Left forelimb (tissue), 1 donor: ENCODE measurements around the gene TMTC3.
A peak's percentile ranks its signal among the peaks of the same experiment; 100 is the strongest.
"Not testable (repeated sequence)": the region's sequence is repeated elsewhere in the genome, so short reads cannot be mapped to it uniquely, and the experiment has no call there.

Experiments used
- DNase-seq: peaks from one replicate; pipeline ENCODE4 v3.0.0-alpha.2; 2018; ENCODE audit warnings: low spot score

TMTC3 gene

DNA sequence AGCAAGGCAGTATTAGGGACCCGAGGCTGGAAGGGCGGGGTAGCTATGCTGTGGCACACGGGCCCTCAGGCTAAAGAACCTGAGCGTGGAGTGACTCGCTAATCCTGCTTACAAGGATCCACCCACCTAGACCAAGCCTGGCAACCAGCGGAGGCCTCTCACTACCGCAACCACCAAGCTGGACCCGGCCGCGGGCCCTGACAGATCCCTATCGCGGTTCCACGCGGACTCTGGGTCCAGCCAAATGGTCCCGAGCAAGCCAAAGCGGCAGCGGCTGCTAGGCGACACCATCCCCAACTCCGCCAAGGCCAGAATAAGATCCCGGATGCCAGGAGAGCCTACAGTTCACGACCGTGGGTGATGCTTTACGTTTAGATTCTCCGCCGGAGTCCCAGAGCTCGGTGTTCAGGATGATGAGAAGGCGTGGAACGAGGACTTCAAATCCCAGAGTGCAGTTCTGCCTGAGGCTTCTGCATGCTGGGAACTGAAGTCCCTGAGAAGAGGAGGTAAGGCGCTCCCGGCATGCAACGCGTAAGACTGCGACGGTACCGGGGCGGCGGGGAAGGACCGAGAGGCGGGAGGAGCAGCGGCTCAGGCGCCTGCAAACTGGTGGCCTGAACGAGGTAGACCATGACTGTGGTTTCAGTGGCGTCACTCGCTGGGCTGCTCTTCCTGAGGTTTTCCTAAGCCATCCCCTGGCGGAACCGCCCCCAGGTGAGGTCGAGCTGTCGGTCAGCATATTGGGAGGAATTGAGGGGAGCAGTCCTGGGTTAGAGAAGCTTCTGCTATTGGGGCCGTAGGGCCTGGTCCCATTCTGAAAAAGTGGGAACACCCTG lies at the start of gene TMTC3, which contains the start of gene CEP290:
Gene TMTC3 (plus strand): TSS at position 534 of the 836 bp plus-strand sequence. CDS start 6,009 bp downstream, outside the sequence.
Gene CEP290 (minus strand): TSS at position 315 of the 836 bp plus-strand sequence. CDS start 781 bp downstream, outside the sequence.
- DNase-seq, result peak; percentile 94

DNA sequence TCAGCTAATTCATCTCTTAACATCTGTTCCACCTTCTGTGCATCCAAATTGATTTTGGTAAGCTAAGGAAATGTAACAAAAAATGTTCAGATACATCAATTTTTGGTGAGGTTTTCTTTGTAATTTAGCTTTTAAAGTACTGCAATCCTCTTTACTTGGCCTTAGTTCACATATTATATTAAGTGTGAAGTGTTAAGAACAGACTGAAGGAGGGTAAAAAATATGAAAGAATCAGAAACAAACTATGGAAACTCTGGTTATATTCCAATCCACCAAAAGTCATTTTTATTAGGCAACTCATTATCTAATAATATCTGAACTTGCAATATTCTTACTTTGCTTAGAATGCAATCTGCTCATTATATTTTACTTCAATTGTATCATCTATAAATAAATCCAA lies 49.3 kb upstream of the TMTC3 start:
- DNase-seq, result no peak

DNA sequence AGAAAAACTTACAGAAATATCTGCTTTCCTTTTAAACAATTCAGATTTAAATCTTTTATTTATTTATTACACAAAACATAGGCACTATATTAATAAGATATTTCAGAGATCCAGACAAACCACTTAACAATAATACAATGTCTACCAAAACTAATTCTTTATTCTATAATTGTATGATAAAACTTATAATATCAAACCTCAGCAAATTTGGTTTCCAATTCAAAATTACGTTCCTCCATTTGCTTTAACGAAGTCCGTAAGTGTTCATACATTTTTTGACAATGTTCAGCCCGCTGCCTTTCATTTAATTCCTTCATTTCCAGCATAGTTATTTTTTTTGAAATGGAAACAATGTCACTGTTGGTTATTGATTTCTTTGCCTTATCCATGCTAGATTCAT lies 48.5 kb upstream of the TMTC3 start:
- no peak for DNase-seq

DNA sequence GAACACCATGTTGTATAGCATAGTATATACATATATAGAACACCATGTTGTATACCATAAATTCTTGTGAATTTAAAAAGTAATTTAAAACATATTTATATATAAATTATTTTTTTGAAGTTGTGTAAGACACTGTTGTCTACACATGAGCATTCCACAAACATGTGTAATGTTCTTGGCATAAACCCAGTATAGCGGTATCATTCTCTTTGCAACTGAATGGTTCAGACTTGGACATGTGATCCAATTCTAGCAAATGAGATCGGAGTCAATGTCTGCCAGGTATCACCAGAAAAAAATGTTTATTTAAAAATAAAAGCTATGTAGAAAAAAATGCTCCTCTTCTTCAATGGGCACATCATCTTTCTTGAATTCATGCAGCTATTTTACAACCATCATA lies 34.1 kb upstream of the TMTC3 start:
- no peak for DNase-seq

DNA sequence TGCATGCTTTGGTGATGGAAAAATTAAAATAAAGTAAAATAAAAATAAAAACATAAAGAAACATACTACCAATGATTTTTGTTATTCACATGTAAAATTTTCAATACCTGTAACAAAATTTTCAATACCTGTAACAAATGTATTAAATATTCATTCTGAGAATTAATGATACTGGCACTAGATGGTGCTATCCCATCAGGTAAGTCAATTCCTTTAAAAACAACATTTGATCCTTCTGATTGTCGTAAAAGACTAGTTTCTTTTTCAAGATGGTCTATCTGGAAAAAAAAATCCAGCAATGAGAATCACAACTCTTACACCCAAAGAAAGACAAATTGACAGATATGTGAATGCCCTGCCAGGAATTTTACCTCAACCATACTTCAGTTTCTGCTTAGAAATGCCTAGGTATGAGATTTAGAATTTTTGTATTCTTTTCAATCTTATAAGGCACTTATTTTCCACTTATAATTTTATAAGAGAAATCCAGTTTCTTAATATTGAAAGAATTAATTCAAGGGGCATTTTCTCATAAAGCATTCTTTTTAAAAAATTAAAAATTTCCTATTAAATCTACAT lies 30.9 kb upstream of the TMTC3 start:
- DNase-seq, result no peak

DNA sequence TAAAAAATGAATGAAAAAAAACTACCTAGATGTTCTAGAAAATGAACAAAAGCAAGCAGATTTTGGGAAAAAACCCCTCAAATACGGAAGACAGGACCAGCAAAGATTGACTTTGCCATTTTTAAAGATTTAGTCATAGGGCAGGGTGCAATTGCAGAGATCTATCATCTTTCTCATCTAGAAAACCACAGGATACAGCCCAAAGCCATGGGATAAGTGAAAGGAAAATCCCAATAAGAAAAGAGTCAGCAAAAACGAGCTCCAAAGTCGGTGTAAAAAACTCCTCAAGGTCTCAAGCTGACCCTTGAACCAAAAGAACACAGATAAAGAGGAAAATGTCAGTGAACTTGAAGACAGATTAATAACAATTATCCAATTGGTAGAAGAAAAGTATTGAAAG lies 28.2 kb upstream of the TMTC3 start:
- DNase-seq, result no peak

DNA sequence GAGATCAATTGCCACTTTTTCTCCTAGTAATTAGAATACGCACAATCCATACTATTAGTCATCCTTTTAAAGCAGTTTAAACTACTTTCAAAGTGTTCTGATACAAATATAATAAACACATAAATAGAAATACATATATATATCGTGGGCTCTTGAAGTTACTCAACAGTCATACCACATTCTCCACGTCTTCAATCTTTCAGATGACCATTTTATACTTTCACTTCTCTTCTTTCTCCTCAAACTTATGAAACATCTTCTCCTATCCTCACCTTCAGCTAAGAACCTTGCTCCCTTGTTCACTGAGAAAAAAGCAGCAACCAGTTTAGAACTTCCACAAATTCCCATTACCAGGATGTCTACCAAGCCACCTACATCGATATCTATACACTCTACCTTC lies 19.4 kb upstream of the TMTC3 start:
- no peak for DNase-seq

DNA sequence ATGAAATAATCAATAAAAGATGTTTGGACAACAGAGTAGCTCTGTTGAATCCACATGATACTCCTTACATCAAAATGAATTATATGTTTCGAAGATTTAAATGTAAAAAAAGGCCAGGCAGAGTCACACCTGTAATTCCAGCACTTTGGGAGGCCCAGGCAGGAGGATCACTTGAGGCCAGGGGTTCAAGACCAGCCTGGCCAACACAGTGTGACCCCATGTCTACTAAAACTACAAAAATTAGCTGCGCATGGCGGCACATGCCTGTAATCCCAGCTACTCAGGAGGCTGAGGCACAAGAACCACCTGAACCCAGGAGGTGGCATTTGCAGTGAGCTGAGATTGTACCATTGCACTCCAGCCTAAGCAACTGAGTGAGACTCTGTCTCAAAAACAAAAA lies 15.0 kb upstream of the TMTC3 start:
- no peak for DNase-seq

DNA sequence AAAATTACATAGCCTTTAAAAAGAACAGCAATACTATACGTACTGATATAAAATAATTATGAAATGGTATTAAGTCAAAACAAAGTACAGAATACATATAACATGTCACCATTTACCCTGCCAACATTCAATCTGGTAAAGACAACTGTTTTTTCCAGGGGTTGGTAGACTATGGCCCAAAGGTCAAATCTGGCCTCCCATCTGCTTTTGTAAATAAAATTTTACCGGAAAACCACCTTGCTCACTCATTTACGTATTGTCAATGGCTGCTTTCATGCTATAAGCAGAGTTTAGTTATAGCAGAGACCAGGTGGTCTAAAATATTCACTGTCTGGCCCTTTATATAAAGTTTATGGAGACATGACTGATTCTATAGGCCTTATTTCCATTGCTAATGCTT lies 14.3 kb upstream of the TMTC3 start:
- no peak for DNase-seq

DNA sequence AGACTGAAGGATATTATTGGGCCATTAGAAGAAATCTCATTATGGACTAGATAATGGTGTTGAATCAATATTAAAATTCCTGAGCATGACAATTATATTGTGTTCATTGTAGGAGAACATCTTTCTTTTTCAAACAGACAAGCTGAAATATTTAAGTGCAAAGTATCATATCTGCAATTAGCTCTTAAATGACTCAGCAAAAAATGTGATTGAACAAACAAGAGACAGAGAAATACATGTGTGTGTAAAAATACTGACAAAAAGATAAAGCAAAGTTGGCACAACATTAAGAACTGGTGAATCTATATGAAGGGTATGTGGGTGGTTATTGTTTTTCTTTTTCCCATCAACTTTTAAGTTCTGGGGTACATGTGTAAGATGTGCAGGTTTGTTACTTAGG lies 9.7 kb upstream of the TMTC3 start:
- DNase-seq, result no peak

DNA sequence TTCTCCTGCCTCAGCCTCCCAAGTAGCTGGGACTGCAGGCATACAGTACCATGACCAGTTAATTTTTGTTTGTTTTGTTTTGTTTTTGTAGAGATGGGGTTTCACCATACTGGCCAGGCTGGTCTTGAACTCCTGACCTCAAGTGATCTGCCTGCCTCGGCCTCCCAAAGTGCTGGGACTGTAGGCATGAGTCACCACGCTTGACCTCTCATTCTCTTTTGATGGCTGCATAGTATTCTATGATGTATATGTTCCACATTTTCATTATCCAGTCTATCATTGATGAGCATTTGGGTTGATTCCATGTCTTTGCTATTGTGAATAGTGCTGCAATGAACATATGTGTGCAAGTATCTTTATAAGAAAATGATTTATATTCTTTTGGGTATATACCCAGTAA lies 8.9 kb upstream of the TMTC3 start:
- DNase-seq, result not testable (repeated sequence)

DNA sequence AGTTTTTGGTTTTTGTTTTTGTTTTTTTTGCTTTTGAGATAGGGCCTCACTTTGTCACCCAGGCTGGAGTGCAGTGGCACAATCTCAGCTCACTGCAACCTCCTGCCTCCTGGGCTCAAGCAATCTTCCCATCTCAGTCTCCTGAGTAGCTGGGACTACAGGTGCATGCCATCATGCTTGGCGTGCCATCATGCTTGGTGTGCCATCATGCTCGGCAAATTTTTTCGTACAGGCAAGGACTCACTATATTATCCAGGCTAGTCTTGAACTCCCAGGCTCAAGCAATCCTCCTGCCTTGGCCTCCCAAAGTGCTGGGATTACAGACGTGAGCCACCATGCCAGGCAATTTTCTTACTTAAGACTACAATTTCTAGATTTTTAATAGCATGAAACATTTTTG lies 2.4 kb upstream of the TMTC3 start:
- not testable (repeated sequence) for DNase-seq

DNA sequence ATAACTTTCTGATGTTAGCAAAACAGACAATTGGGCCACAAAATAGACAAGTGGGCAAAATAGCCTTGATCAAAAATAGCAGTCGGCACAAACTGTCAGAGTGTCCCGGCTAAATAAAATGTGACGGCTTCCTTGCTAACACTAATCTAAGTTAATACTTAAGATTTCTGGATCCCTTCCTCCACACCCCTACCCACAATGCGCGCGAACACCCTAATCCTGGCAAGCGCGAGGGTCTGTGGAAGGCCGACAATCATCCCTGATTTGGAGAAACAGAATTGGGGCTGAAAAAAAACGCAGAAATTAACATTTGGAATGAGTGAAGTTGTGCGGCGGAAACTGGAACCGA lies 708 bp upstream of the TMTC3 start:
- no peak for DNase-seq

DNA sequence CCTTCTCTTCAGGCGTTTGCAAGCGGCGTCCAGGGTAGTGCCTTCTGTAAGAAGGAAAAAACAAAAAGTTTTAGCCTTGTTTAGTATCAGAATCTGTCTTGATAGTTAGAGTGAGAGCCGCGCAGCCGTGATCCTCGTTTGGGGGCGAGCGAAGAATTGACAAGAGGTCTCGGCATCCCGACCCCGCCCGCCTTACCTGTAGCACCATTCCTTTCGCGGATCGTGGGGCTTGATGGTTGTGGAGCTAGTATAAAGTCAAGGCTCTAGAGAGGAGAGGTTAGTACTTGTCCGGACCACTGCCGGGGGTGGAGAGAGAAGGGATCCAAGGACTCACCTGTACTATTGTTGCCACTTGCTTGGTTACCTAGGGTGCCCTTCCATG lies 494 bp downstream of the TMTC3 start:
- DNase-seq, result no peak

DNA sequence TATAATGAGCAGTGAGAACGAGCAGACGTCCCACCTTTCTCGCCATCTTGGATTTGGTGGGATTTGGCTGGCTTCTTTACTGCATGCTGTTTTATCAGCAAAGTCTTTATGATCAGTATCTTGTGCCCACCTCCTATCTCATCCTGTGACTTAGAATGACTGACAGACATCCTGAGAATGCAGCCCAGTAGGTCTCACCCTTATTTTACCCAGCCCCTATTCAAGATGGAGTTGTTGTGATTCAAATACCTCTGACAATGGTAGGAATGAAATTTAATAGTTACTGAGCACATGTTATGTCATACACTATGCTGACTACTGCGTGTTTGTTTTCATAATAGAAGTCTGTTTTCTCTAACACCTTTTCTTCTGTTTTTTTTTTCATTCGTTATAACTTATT lies 1.9 kb downstream of the TMTC3 start:
- no peak for DNase-seq

DNA sequence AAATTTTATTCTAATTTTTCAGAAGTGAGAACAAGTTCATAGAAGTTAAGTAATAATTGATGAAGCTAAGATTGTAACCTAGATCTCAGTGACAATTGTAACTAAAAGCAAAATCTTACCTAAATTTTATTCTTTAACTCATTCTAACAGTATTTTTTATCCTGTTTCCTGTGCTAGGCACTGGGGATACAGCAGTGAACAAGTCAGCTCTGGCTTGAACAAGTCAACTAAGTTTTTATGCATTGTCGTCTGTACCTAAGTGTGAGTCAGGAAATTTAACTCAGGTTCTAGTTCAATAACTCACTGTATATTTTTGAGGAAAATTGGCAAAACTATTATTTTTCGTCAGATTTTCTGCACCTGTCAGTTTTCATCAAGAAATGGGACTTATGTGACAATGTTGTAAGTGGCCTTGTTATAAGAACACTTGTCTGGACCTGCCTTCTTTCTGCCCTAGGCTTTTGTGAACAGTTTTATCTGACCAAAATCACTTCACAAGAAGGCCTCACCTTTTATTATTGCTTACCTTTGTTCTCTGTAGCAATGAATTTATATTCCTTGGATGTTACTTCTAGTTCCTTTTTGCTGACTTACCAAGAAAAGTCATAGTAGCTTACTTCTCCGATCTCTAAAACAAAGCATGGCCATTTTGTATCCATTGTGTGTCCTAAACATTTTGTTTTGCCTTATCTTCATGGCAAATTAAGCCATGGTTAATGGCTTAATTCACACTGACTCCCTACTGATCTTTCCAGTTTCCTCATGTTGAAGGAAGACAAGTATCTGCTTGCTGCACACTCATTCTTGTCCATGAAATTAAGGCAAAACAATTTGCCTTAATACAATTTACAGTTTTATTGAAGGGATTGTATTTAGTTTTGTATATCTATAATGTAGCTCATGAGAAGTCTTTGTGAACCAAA lies 2.7 kb downstream of the TMTC3 start:
- DNase-seq, result no peak

DNA sequence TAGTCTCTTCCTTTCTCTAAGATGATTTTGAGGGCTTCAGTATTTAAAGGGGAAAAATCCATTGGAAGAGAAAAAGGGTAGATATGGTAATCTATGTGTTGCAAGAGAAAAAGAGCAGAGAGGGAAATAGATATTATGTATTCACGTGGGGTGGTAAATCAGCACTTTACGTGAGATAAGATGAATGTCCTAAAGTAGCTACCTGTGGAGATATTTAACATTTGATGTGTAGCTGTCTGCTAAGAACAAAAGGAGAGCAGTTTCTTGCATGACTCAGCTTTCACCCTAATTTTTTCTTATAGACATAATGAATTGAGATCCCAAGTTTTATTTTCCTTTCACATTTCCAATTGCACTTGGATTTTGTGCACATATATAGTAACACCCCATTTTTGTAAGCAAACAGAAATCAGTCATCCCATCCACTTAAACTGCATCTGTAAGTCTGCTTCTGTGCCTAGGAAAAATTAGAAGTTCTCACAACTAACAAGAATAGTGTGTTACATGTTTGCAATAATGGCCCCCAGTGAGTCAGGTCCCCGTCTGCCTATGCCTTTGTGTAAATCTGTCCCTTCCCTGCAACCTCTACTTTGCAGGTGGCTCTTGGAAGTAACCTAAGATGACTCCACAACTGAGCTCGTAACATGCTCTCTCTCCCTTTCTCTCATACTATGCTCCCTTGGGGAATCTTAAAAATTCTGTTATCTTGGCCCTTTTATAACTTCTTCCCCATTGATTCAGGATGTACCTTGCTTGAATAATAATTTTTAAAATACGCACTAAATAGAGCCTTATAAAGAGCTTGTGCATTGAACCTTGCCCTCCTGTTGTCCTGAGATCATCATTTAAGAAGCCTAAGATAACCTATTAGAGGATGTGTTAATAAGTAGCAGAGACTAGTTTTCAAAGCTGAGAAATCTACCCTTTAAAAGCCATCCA lies 3.7 kb downstream of the TMTC3 start:
- no peak for DNase-seq

DNA sequence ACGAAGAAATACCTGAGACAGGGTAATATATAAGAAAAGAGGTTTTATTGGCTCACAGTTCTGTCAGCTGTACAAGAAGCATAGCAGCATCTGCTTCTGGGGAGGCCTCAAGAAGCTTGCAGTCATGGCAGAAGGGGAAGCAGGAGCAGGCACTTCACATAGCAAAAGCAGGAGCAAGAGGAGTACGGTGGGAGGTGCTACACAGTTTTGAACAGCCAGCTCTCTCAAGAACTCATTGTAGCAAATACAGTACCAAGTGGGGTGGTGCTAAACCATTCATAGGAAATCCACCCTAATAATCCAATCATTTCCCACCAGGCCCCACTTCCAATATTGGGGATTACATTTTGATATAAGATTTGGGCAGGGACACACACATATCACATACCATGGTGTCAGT lies 8.0 kb downstream of the TMTC3 start:
- DNase-seq, result no peak

DNA sequence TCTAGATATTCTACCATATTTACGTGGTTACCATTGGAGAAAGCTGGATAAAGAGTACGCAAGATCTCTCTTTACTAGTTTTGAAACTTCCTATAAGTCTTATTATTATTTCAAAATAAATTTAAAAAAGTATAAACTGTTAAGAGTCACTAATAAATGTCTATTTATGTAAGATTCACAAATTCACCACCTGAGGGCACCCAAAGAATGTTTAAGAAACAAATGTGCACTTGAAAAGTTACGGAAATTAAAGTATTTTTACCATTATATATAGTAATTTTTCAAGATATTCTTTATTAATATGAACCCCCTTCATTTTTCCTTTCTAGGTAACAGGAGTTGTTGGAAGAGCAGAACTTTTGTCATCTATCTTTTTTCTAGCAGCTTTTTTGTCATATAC lies 11.9 kb downstream of the TMTC3 start:
- DNase-seq, result no peak

DNA sequence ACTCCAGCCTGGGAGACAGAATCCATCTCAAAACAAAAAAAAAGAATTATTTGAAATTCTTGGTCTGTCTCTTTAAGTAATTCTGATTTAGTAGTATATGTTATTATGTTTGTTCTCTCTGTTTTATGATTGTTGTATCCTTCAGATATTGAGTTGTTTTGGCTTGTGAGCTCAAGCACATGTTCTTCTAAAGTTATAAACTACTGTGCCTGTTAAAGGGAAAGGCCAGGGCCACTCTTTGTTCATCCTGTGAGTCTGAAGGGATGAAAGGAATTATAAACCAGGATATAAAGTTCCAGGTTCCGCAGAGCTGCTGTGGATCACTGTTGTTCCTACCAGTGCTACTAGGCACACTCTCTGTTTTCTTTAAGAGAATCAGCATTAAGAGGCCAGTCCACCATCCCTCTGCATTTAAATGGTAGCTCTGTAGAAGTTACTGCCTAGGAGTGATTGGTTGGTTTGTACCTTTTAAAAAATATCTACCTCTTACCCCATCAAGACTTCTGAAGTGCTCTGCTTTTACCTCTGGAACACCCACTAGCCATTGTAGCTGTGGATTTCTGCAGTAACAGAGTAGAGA lies 14.1 kb downstream of the TMTC3 start:
- no peak for DNase-seq

DNA sequence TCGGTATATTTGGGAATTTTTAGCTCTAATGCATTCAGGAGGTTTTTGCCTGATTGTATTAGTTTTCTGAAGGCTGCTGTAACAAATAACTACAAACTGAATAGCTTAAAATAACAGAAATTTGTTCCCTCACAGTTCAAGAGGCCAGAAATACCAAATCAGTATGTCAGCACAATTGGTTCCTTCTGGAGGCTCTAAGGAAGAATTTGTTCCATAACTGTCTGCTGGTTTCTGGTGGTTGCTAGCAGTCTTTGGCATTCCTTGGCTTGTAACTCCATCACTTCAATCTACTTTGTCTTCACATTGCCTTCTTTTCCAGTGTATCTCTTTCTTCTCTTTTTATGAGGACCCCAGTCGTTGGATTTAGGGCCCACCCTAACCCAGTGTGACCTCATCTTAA lies 21.3 kb downstream of the TMTC3 start:
- DNase-seq, result no peak
